ENCODE data around the gene STX3.

DNA sequence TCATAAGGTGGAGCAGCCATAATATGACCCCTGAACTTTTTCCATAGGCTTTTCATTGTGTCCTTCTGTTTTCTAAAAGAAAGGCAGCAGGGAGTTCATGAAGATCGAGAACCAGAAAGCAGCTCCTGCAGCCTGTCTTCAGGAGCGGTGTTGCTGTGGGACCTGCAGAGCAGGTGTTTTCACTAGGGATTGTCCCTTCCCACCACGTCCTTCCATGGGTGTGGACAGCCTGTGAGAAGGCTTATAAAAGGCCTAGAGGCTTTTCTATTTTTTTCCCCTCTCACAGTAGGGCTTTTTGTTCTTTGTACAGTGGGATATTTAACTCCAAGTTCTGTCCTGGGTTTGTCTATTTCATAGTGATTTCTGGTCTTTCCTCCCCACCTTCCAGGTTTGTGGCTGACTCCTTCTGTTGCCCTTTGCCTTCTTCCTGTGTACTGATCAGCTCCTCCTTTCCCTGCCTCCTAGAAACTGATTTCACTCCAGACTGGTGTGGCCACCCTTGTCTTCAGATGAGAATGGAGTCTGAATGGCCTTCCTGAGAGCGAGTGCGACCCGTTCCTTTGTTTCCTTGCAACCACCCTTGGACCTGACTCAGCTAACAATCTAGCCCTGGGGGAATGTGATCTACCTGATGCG, 45.3 kb downstream of the STX3 start:
- no peak for TF ChIP-seq SUZ12 (IDR thresholded peaks at IDR 0.05; ENCODE audit: extremely low read depth, insufficient read depth, insufficient read length)
- no peak for TF ChIP-seq ZNF274 (IDR thresholded peaks at IDR 0.05; ENCODE audit: low read depth, low read length)
